Neural progenitor cell (in vitro differentiated cells): Measurements from ENCODE around the gene GHRHR. TPM values are rescaled to one million over a fixed set of nuclear protein-coding genes. Genes with fewer than 3 reads are reported as not detected.
A peak's percentile ranks its signal among the peaks of the same experiment; 100 is the strongest.

Experiments
- DNase-seq: peaks from one replicate; pipeline ENCODE4 v3.0.0-alpha.2; 2016; ENCODE audit warnings: low spot score
- H2AFZ ChIP-seq: fragments of 200-600 bp; sonication (generic); replicated peaks from 2 replicates; pipeline ENCODE4 v1.6.1; 2016; ENCODE audit warnings: antibody characterized with exemption
- H3F3A ChIP-seq: fragments of 200-600 bp; sonication (generic); 2 replicates; pipeline ENCODE4 v1.6.1; 2016; ENCODE audit warnings: antibody characterized with exemption, low read depth
- H3K27ac ChIP-seq: fragments of 200-600 bp; sonication (generic); 2 replicates; pipeline ENCODE4 v1.5.1; 2016; ENCODE audit warnings: mild to moderate bottlenecking
- H3K27me3 ChIP-seq: fragments of 200-600 bp; sonication (generic); 2 replicates; pipeline ENCODE4 v1.6.1; 2016; ENCODE audit warnings: mild to moderate bottlenecking, moderate library complexity
- H3K36me3 ChIP-seq: fragments of 200-600 bp; sonication (generic); 2 replicates; pipeline ENCODE4 v1.5.1; 2016
- H3K4me1 ChIP-seq: fragments of 200-600 bp; sonication (generic); 2 replicates; pipeline ENCODE4 v1.6.1; 2016; ENCODE audit warnings: mixed run types
- H3K4me2 ChIP-seq: fragments of 200-600 bp; sonication (generic); 2 replicates; pipeline ENCODE4 v1.6.1; 2016
- H3K4me3 ChIP-seq: fragments of 200-600 bp; sonication (generic); 2 replicates; pipeline ENCODE4 v1.5.1; 2016
- H3K79me2 ChIP-seq: fragments of 200-600 bp; sonication (generic); 2 replicates; pipeline ENCODE4 v1.6.1; 2016; ENCODE audit warnings: low read depth
- H3K9ac ChIP-seq: fragments of 200-600 bp; sonication (generic); 2 replicates; pipeline ENCODE4 v1.6.1; 2016
- H3K9me3 ChIP-seq: fragments of 200-600 bp; sonication (generic); 2 replicates; pipeline ENCODE4 v1.5.1; 2016; ENCODE audit warnings: low read depth
- H4K20me1 ChIP-seq: fragments of 200-600 bp; sonication (generic); 2 replicates; pipeline ENCODE4 v1.6.1; 2016; ENCODE audit warnings: low read depth
- H3K27ac Mint-ChIP-seq: 3 replicates; pipeline ENCODE4 v1.8.0; 2021; ENCODE audit warnings: mixed read lengths
- H3K27me3 Mint-ChIP-seq: 2 replicates; pipeline ENCODE4 v1.8.0; 2022; ENCODE audit warnings: low read depth, mild to moderate bottlenecking, inconsistent platforms, moderate library complexity, mixed read lengths; ENCODE audit not compliant: insufficient read depth
- H3K36me3 Mint-ChIP-seq: 3 replicates; pipeline ENCODE4 v1.8.0; 2021; ENCODE audit warnings: mixed read lengths
- H3K4me1 Mint-ChIP-seq: 3 replicates; pipeline ENCODE4 v1.8.0; 2021; ENCODE audit warnings: mixed read lengths
- H3K4me3 Mint-ChIP-seq: 3 replicates; pipeline ENCODE4 v1.8.0; 2021; ENCODE audit warnings: mild to moderate bottlenecking, moderate library complexity, mixed read lengths
- H3K9me3 Mint-ChIP-seq: 3 replicates; pipeline ENCODE4 v1.8.0; 2020; ENCODE audit warnings: mixed read lengths
- CTCF ChIP-seq: fragments of 200-600 bp; sonication (generic); IDR thresholded peaks from 2 replicates; pipeline ENCODE4 v1.5.1; 2017; ENCODE audit warnings: antibody characterized with exemption, mild to moderate bottlenecking
- EZH2 ChIP-seq: fragments of 200-600 bp; sonication (generic); IDR thresholded peaks from 2 replicates; pipeline ENCODE4 v1.6.1; 2017; ENCODE audit warnings: antibody characterized with exemption, mild to moderate bottlenecking, moderate library complexity
- EZH2phosphoT487 ChIP-seq: fragments of 200-600 bp; sonication (generic); IDR thresholded peaks from 2 replicates; pipeline ENCODE4 v1.6.1; 2017; ENCODE audit warnings: antibody characterized with exemption
- total RNA-seq: library from RNA; depleted of rRNA; stranded (reverse); fragments of >200 nt; gene quantifications from 2 replicates; pipeline ENCODE4 v1.2.3, GENCODE V29; 2015; ENCODE audit warnings: low replicate concordance

The GHRHR gene
- total RNA-seq, 1 donor from 2014 or later, result not detected

DNA sequence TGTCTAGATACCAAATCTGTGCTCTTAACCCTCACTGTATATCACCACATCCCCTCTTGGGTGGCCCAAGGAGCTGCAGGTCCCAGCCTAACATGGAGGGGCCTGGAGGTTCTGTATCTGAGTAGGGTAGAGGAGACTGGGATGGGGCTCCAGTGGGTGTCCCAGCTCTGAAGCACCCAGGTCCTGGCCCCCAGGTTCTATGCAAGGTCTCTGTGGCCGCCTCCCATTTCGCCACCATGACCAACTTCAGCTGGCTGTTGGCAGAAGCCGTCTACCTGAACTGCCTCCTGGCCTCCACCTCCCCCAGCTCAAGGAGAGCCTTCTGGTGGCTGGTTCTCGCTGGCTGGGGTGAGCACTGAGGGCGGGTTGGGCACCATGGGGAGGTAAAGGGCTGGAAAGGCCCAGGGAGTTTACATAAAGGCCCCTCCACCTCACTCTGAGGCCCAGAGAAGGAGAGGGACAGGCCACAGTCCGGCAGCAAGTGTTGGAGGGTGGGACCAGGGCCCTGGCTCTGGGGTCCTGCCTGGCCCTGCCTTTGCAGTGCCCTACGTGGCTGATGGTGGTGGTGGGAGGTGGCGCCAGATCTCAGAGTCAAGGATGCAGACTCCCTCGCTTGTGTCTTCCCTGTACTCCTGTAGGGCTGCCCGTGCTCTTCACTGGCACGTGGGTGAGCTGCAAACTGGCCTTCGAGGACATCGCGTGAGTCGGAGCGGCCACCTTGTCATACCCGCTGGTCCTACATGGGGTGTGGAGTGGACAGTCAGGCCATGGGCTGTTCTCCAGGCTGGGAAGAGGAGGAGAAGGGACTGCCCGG lies 10.2 kb downstream of the GHRHR start:
- no peaks in the 10 kb centered on the region for H3K36me3 Mint-ChIP-seq
- Histone ChIP-seq H3F3A (no peaks in the 10 kb centered on the region), H4K20me1 (no peaks in the 10 kb centered on the region), H3K36me3 (no peaks in the 10 kb centered on the region), H3K9me3 (no peaks in the 10 kb centered on the region), H3K79me2 (no peaks in the 10 kb centered on the region), H3K27me3 (peaks cover 33% of the 10 kb centered on the region), H3K9ac (no peak overlapping the region), H2AFZ (peak overlapping the region; percentile 18), H3K27ac (no peak overlapping the region), H3K4me3 (no peak overlapping the region), H3K4me1 (no peaks in the 10 kb centered on the region), H3K4me2 (no peak overlapping the region)
- H3K9me3 Mint-ChIP-seq, result no peaks in the 10 kb centered on the region
- H3K27me3 Mint-ChIP-seq, result peaks cover 7% of the 10 kb centered on the region
- TF ChIP-seq CTCF (no peak), EZH2phosphoT487 (no peak), EZH2 (no peak)
- H3K27ac Mint-ChIP-seq, result no peak overlapping the region
- no peak overlapping the region for H3K4me3 Mint-ChIP-seq
- DNase-seq, result no peak
- H3K4me1 Mint-ChIP-seq, result peaks cover 5% of the 10 kb centered on the region

DNA sequence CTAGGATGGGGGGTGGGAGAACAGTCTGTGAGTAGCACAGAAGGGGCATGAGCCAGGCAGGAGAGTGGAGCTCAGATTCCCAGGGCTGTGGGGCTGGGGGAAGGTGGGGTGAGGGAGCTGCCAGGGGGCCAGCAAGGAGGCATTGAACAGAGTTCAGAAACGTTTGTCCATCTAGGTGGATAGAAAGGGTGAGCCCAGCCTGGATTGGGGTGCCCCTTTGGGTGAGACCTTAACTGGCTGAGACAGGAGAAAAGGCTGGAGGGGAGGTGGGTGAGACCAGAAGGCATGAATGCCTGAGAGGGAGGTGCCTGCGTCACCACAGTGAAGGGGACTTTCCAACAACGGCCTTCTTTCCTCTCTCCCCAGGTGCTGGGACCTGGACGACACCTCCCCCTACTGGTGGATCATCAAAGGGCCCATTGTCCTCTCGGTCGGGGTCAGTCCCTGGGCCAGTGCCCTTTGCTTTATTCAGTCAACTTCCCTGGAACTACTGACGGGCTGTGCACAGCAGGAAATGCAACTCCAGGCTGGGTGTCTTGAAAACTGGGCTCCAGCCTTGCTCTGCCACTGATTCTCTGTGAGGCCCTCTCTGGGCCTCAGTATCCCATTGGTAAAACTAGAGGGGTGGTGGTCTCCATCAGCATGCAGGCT lies 11.0 kb downstream of the GHRHR start:
- no peaks in the 10 kb centered on the region for H3F3A ChIP-seq
- H3K4me3 ChIP-seq, result no peak overlapping the region
- peak; percentile 82 for DNase-seq
- H3K79me2 ChIP-seq, result no peaks in the 10 kb centered on the region
- H3K9me3 Mint-ChIP-seq, result no peaks in the 10 kb centered on the region
- peaks cover 40% of the 10 kb centered on the region for H3K27me3 ChIP-seq
- H4K20me1 ChIP-seq, result no peaks in the 10 kb centered on the region
- no peak overlapping the region for H3K9ac ChIP-seq
- no peaks in the 10 kb centered on the region for H3K36me3 ChIP-seq
- peak overlapping the region; percentile 18 for H2AFZ ChIP-seq
- no peaks in the 10 kb centered on the region for H3K36me3 Mint-ChIP-seq
- TF ChIP-seq EZH2 (no peak), CTCF (peak; percentile 81)
- peaks cover 5% of the 10 kb centered on the region for H3K4me1 Mint-ChIP-seq
- no peak overlapping the region for H3K27ac ChIP-seq
- H3K4me3 Mint-ChIP-seq, result no peak overlapping the region
- H3K4me2 ChIP-seq, result no peak overlapping the region
- H3K4me1 ChIP-seq, result no peaks in the 10 kb centered on the region
- no peaks in the 10 kb centered on the region for H3K9me3 ChIP-seq
- H3K27ac Mint-ChIP-seq, result no peak overlapping the region
- peaks cover 11% of the 10 kb centered on the region for H3K27me3 Mint-ChIP-seq

- H3K4me3 ChIP-seq, result no peak overlapping the region
- Mint-ChIP-seq H3K27ac (no peak overlapping the region), H3K27me3 (peaks cover 11% of the 10 kb centered on the region), H3K36me3 (no peaks in the 10 kb centered on the region), H3K4me3 (no peak overlapping the region), H3K9me3 (no peaks in the 10 kb centered on the region), H3K4me1 (peaks cover 5% of the 10 kb centered on the region)
- no peak overlapping the region for H3K4me2 ChIP-seq
- H3K9me3 ChIP-seq, result no peaks in the 10 kb centered on the region
- peak overlapping the region; percentile 18 for H2AFZ ChIP-seq
- peaks cover 44% of the 10 kb centered on the region for H3K27me3 ChIP-seq
- TF ChIP-seq EZH2, result no peak
- TF ChIP-seq EZH2phosphoT487, result no peak
- TF ChIP-seq CTCF, result no peak
- no peaks in the 10 kb centered on the region for H4K20me1 ChIP-seq
- H3K79me2 ChIP-seq, result no peaks in the 10 kb centered on the region
- H3K27ac ChIP-seq, result no peak overlapping the region
- H3K9ac ChIP-seq, result no peak overlapping the region
- H3K4me1 ChIP-seq, result no peaks in the 10 kb centered on the region
- H3F3A ChIP-seq, result no peaks in the 10 kb centered on the region
- no peaks in the 10 kb centered on the region for H3K36me3 ChIP-seq
- no peak for DNase-seq
These were observed 11.6 kb downstream of the GHRHR start for GRCh38 chr7:30975256-30975899.
